DMS 273 (cell line): Measurements from ENCODE around the gene LRCH1.
"Not testable (repeated sequence)": the region's sequence is repeated elsewhere in the genome, so short reads cannot be mapped to it uniquely, and the experiment has no call there.

ENCODE experiments used
- DNase-seq: peaks from one replicate; lab custom pipeline; 2025; ENCODE audit not compliant: unreplicated experiment; lab: John Stamatoyannopoulos, UW

LRCH1 gene, protein sequence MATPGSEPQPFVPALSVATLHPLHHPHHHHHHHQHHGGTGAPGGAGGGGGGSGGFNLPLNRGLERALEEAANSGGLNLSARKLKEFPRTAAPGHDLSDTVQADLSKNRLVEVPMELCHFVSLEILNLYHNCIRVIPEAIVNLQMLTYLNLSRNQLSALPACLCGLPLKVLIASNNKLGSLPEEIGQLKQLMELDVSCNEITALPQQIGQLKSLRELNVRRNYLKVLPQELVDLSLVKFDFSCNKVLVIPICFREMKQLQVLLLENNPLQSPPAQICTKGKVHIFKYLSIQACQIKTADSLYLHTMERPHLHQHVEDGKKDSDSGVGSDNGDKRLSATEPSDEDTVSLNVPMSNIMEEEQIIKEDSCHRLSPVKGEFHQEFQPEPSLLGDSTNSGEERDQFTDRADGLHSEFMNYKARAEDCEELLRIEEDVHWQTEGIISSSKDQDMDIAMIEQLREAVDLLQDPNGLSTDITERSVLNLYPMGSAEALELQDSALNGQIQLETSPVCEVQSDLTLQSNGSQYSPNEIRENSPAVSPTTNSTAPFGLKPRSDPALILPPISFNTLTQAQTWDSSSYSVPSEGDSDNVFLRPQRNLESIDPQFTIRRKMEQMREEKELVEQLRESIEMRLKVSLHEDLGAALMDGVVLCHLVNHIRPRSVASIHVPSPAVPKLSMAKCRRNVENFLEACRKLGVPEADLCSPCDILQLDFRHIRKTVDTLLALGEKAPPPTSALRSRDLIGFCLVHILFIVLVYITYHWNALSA

DNA sequence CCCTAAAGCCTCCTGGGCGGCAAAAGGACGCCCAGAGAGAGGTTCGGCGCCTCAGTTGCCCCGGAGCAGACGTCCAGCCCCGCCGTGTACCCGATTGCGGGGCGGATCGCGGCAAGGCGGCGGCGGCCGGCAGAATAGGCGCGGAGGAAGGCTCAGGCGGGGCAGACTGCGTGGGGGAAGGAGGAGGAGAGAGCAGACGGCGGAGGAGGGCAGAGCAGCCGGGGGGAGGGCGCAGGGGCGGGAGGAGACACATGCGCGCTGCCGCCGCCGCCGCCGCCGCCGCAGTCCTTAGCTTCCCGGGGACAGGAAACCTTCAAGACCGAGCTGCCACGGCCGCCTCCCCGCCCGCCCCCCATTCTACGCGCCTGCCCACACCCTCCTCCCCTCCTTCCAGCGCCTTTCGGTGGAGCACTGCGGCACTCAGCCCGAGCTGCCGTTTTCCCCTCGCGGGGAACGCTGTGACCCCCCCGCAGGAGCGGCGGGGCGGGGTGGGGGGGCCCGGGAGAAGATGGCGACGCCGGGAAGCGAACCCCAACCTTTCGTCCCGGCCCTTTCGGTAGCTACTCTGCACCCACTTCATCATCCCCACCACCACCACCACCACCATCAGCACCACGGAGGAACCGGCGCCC, at the start of gene LRCH1:
Gene LRCH1 (plus strand): TSS at position 282 of the 632 bp plus-strand sequence. CDS start 227 bp downstream, at position 509.
- DNase-seq, result peak; percentile 91

DNA sequence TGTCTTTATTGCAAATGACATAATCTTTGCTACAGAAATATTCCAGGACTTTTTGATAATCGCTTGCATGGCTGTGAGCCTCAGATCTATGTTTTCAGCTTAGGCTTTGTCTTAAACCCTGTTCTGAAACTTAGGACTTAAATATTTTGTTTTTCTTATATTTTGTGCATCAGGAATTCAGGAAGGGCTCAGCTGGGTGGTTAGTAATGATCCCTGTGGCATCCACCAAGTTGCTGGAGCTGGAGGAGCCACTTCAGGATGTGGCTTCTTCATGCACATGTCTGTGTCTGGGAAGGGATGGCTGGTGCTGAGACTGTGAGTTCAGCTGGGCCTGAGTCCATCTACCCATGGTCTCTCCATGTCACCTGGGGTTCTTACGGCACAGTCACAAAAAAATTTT, 48.9 kb upstream of the LRCH1 start:
- DNase-seq, result no peak

DNA sequence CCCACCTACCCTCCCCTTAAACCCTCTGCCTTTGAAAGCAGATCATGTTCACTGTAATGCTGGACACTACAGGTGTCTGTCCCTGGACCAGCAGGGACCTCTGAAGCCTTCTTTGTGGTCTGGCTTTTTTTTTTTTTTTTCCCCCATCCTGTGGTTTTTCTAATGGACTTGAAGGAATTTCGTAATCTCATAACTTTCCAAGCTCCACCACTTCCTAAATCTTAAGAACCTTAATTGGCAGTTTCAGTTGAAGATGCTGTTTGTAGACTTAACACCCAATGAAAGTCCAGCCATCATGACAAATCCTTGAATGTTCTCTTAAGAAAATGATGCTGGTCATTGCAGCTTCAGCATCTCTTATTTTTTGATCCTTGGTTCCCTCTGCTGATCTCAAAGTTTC, 45.0 kb upstream of the LRCH1 start:
- DNase-seq, result no peak

DNA sequence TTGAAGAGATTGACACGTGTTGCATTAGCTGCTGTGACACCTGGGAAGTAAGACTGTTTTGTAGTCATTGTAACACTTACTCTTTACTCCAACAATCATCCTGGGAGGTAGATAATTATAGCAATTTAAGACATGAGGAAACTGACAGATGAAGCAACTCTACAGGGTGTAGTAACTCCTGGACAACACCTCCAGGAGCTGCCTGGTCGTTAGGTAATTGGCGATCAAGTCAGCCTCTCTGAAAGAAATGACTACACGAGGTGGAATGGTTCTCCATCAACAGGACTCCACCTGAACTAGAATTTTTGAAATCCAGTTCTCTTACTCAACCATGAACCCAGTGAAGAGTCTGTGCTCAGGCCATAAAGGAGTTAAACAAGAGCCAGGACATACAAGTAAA, 43.0 kb upstream of the LRCH1 start:
- no peak for DNase-seq

DNA sequence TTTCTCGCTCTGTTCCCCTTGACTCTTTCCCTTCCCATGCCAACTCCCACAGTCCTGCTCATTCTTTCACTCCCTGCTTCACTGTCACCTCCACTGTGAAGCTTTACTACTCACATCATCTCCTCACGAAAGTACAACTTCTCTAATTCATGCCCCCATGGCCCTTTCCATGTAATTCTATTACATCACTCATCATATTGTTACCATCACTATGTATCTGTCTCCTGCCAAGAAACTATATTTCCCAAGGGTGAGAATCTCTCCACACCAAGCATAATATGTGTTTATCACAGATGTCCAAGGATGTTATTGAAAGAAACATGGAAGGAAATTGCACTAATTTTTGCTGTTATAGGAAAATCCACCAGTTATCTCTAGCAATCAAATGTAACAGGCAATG, 37.2 kb upstream of the LRCH1 start:
- DNase-seq, result no peak

DNA sequence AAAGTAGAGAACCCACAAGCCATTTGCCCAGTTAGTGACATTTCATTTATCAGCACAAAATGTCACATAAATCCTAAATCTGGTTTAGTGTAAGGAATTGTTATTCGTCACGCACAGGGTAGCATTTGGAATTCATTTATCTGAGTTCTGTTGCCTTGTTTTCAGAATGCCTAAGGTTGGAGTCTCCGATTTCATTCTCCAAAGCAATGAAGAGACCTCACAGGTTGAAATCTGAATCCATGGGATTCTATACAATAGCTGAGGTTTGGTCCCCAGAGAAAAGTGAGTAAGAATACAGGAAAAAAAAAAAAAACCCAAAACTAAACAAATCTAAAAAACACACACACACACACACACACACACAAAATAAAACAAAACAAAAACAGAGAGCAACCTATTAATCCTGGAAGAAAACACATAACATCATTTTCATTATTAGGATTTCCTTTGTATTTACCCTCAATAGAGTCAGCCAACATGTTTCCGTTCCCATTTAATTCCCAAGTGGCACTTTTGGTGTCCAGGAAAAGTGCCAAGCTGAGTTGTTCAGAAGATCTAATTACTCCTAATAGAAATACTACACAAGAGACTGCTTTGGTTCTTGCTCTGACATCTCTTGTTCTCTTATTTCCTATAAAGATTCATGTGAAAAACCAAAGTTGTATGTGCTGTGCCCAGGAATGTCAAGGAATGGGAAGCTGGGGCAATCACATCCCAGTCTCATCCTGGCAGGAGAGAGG, 36.2 kb upstream of the LRCH1 start:
- DNase-seq, result peak; percentile 72

DNA sequence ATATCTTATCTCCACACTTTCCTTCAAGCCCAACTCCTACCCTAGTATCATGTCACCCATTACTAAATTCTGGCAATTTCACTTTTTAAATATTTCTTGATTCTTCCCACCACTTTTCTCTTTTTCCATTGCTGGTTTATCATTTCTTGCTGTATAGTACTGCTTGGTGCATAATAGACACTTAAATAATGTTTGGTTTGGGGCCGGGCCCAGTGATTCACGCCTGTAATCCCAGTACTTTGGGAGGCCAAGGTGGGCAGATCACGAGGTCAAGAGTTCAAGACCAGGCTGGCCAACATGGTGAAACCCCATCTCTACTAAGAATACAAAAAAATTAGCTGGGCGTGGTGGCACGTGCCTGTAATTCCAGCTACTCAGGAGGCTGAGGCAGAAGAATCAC, 35.2 kb upstream of the LRCH1 start:
- not testable (repeated sequence) for DNase-seq

DNA sequence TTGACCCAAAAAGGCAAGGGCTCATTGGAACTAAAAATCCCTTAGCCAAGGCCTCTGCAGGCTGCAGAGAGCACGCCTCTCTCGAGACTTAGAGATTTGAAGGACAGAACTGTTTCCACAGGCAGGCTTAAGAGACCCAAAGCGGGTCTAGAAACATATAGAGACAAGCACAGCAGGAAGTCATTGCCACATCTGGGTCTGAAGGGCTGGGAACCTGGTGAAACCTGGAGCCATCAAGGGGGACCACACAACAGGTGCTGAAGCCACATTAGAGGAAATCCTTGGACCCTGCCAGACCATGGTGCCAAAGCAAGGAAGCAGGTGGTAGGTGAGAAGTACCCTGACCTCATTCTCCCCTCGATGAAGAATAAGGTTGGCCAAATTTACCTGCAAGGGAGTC, 33.8 kb upstream of the LRCH1 start:
- DNase-seq, result no peak

DNA sequence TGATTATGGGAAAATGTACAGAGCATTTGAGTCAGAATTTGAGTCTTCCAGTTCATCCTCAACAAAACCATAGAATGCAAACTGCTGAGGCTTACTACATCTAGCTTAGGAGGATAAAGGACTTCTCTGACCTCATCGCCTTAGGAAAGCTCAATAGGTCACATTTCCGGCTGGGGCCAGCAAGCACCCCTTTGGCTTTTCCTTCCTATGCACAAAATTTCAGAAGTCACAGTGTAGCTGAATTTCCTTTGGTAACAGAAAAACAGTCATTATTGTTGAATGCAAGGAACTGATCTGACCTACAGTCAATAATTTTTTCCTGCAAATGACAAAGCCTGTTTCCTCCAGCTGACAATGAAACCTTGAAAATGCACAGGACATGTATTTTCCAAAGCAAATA, 32.8 kb upstream of the LRCH1 start:
- DNase-seq, result no peak

DNA sequence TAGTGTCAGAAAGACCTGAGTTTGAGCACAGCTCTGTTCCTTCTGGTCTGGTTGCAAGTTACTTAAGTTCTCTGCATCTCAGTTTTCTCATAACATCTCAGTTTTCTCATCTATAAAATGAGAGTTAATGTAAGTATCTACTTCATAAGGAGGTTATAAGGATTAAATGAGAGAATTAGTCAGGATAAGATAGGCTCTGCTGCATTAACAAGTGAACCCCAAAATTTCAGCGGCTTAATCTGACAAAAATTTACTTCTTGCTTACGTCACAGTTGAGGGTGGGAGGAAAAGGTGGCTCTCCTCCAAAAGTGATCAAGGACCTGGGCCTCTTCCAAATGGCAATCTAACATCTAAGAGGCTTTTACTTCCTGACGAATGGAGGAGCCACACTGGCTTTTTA, 31.5 kb upstream of the LRCH1 start:
- no peak for DNase-seq

DNA sequence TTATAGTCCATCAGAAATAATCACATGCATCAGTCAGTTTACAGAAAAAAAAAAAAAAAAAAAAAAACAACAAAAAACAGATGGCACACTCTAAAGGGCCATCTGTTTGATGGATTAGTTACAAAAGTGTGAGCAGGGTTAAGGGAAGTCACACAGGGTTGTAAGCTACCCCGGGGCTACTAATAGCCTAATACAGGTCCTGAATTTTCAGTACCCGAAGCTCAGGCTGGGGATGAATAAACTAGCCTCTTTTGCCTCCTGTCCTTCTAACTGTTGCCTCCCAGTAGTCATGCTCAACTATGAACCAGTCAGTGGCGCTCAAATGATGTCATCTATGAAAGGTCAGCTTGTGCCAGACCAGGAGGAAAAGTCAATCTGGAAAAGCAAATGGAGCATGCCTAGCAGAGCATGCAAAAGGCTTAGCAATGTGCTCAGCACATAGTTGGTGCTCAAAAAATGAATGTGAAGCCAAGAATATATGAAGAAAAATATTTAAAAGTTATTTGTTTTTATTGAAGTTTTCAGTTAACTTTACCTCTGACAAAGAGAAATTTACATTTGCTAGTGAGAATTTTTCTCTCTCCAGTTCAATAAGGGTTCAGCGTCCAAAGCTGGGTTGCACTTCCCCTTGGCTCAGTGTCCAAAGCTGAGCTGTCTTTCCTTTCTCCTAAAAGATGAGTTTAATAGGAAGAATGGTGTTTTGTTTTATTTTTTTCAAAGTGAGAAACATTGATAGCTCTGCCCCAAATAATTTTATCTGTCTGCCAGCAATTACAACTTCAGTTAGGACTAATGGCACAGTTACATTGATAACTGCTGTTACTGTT, 30.8 kb upstream of the LRCH1 start:
- DNase-seq, result peak; percentile 82

DNA sequence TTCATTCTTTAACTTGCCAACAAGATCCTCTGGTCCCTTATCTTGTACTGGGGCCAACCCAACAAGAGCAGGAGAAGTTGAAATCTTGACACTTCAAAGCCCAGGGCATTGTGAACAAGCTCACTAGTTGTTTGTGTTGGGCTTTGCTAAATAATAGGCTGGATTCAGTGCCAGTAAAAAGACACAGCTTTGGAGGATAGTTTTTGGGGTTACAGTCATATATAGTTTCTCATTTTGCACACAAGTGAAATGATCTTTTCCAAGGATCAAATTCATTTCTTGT, 30.3 kb upstream of the LRCH1 start:
- no peak for DNase-seq

DNA sequence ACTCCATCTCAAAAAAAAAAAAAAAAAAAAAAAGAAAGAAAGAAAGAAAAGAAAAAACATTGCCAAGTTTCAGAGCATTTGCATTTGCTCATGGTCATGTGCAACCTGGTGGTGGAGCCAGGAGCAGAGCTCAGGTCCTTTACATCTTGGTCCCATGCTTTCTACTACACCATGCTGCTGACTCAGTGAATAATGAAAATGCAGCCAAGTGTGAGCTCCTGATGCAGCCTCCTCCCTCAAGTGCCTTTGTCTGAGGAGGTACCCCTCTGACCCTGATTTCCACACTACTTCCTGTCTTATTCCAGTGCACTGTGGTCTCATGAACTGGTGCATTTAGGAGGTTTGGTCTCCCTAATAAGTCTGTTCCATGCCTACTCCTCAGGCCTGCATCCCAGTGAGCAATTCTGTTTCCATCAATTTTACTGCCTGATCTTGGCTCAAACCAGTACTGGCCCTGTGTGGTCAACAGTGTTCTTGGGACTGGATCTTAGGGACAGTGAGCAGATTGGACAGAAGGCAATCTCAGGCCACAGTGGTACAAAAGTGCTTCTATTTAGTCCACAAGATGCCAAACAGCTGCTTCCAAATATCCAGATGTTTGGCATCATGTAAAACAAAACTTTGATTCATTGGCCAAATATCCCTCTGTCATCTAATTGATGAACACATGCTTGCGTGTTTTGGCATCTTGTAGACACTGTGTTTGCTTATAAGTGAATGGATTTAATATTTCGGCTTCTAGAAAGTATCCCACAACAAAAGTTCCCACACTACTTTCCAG, 28.8 kb upstream of the LRCH1 start:
- peak; percentile 10 for DNase-seq

DNA sequence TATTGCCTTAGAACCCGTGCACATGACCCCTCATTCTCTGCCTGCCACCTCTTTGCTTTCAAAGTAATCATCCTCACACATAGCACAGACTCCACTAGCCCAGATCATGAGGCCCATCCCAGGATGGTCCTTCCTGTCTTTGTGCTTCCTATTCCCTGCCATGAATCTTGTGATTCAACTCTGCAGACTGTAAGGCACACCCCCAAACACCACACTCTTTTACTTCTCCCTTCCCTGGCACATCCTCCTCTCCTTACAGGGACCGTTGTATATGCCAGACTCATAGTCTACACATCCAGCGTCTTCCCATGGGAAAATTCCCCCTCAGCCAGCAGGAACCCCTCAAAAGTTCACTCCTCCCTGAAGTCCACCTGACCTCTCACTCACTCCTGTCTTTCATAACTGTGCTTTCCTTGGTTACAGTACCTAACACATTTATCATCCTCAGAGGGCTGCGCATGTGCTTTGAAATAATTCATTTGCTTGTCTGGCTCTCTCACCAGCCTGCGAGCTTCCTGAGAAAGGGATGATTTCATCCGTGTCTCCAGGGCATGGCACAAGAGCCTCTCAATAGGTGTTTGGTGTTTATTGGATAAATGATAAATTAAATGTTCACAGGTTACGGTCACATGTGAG, 26.8 kb upstream of the LRCH1 start:
- no peak for DNase-seq

DNA sequence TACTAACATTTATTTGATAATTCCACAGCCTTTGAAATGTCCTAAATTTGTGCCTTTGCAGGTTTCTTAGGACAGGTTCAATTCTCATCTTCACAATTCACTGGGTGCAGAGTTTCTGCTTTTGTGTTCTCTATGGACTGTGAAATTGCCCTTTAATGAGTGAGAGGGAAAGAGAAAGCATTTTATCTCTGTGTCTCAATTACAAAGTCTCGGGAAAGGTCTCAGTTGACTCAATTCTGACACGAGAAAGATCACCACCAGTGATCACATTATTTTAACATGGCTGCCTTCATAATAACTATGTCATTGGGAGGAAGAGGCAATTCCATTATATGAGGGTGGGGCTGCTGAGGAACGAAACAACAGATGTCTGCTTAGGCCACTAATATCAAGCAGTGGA, 26.2 kb upstream of the LRCH1 start:
- peak; percentile 31 for DNase-seq

DNA sequence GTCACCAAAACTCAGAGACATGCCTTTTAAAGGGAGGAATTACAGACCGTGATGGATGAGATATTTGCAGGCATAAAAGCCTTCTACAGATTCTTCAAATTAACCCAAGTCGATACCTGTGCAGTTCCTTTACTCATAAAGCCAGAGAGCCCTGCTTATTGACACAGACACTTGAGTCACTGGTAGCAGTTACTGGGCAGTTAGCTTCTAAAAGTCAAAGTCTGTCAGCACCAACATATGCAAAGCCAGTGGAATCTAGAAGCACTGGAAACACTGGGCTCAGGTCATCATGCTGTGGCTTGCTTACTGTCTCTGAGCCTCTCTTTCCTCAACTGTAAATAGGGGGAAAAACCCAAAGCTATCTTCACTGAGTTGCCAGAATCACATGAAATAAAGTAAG, 25.7 kb upstream of the LRCH1 start:
- DNase-seq, result peak; percentile 31

DNA sequence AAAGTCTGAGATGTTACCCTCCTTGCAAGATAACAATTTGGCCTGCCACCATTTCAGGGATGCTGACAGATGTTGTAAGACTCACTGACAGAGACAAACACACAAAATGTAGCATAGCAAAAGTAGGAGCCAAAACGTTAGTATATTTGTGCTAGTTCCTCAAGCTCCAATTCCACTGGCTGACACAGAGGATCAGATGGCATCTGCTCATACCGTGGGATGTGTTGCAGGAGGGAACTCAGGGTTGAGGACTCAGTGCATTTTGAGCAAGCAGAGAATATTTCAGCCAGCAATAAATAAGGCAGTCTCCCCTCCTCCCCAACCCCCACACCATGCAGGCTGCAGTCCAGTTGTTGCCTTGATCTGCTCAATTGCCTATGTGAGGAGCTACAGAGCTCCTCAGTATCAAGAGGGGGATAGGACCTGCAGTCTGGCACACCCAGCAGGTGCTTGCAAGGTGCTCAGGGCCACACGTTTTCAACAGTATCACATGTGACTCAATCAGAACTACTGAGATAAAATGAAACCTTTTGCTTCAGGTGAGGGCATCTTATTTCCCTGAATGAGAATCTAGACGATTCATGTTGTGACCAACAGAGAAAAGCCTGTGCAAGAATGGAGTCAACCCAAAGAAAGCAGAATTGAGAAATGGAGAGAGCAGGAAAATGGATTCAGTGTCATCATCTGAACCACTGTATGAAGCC, 23.6 kb upstream of the LRCH1 start:
- peak; percentile 41 for DNase-seq

DNA sequence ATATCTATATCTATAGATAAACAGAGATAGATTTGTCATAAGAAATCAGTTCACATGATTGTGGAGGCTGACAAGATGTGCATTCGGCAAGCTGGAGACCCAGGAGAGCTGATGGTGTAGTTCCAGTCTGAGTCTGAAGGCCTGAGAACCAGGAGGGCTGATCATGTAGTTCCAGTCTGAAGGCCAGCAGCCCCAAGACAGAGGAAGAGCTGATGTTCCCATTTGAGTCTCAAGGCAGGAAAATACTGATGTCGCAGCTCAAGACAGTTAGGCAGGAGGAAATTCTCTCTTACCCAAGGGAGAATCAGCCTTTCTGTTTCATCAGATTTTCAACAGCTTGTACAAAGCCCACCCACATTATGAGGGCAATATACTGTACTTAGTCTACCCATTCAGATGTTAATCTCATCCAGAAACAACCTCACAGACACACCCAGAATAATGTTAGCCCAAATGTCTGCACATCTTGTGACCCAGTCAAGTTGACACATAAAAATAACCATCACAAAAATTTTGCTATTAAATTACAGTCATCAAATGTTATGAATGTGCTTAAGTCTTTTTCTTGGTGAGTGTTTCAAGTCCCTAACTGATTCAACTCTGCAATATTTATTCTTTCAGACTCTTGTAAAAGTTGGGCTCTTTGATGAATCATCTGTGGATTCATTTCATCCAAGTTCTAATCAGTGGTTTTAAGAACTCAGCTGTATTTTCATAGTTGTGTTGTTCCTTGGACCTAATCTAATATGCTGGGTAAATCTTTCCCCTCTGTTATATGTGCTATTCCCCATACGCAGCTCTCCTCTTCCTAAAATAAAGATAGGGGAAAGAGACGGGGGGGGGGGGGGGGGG, 22.7 kb upstream of the LRCH1 start:
- DNase-seq, result peak; percentile 13
